NCI-H524 (cell line): ENCODE measurements around the gene EDA.
"Not testable (repeated sequence)": the region's sequence is repeated elsewhere in the genome, so short reads cannot be mapped to it uniquely, and the experiment has no call there.

ENCODE experiments used
- DNase-seq, 2 experiments: peaks; one replicate each; lab custom pipeline; 2025; lab: John Stamatoyannopoulos, UW

The EDA gene

DNA sequence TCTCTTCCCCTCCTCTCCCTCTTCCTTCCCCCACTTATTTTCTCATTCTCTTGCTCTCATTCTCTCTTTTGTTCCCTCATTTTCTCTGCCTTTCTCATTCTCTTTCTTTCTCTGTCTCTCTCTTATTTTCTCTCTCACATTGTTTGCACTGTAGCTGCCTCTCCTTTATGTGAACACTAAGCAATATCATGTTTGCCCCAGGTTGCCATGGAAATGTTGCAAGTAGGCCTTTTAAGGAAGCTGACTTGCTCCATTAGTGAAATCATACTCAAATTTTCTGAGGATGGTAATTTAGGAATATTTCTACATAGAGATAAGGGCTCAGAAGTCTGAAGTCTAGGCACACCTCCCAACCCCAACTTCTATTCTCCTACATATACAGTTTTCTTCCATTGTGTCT is 130.1 kb downstream of the EDA start:
- no peak for DNase-seq

GRCh38 chrX:69748055-69748454 is 132.1 kb downstream of the EDA start:
- no peak for DNase-seq

GRCh38 chrX:69759921-69760625 is 144.2 kb downstream of the EDA start:
- no peak for DNase-seq

DNA sequence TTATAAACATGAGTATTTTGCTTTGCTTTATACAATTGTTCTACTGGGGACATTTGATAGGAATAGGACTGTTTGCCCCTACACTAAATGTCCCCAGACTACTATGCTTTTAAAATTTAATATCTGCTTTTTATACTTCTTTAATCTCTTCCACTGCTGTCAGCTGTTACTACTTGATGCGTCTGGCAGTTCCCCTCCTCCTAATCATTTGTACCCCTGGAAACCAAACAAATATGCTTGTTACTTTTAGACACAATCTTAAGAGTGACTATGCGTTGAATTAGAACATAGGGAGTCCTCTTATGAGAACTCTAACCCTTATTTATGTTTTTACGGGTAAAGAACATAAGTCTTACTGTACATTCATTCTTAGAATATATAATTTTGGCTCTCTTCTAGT is 145.7 kb downstream of the EDA start:
- DNase-seq = no peak

- DNase-seq = no peak
Measured at GRCh38 chrX:69762340-69762739, 146.4 kb downstream of the EDA start.

GRCh38 chrX:69793260-69793935 is 177.5 kb downstream of the EDA start:
- no peak for DNase-seq

DNA sequence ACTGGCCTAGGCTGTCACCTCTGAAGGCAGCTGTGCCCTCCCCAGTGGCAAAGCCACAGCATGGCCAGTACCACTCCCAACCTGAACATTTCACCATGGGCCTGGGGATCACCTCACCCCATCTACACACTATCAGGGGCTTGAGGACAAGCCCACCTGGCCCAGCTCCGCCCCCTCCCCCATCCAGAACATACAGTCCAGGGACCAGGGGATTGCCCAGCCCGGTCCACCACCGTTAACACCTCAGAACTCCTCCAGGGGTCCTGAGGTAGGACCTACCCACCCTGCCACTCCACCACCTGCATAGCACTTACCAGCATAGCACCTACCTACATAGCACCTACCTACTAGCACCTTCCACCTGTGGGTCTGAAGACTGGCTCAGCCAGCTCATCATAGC is 179.8 kb downstream of the EDA start:
- DNase-seq = no peak

DNA sequence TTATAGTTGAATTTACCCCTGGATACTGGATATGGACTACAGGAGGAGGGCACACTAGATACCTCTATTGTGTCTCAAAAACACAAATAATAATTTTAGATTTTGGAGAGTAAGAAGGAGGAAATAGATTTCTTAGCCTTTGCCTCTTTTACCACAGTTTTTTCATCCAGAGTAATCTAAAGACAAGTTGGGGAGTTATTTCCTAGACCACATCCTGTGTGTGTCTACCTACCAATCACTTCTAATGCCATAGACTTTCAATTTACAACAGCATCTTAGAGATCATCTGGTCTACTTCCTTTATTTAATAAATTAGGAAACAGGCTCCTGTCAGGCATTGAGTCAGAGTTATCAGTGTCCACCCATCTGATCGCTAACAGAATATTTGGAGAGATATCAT is 191.5 kb downstream of the EDA start:
- DNase-seq = no peak

DNA sequence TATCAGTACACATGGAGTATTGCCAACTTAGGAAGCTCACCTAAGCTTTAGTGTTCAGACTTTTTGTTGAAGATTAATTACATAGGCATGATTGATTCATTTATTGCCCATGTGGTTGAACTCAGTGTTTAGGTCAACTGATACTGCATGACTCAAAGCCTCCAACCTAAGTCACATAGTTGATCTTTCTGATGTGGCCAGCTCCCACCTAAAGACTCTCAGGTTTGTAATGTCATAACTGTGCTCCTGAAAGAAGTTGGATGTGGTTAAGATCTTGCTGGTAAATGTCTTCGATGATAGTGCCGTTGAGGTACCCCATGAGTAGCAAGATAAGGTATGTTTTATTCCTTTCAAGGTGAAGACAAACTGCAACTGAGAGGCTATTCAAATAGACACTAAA is 192.5 kb downstream of the EDA start:
- DNase-seq = no peak

DNA sequence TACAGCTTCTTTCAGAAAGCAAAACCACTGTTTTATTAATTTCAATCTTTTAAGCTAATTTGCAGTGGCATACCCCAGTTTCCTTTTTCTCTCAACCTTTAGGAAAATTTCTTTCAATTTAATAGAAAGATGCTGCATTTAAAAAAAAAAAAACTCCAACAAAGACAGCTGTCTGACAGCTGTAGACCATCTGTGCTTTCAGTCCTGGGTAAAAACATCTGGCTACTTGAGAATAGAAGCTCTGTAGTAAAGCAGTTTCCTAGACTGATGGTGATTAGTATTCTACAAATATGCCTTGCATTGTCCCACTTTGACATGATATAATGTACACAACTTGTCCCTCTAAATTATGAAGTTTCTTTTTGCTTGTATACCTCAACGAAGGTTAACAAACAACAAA is 197.8 kb downstream of the EDA start:
- DNase-seq = peak; percentile 28 to 69

DNA sequence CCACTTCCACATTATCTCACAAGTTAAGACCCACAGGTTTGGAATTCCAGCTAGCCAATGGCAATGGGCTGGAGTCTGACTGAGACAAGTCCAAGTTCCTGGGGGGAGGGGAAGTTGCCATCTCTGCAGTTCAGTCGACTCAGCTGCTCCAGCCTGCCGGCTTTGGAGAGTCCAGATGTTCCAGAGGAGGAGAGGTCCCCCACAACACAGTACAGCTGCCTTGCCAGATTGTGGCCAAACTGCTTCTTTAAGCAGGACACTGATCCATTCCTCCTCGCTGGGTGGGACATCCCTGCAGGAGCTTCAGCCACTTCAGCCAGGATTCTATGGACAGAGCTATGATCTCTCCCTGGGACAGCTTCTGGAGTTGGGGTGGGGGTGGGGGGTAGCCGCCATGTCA is 199.2 kb downstream of the EDA start:
- DNase-seq = peak; percentile 92 to 96

DNA sequence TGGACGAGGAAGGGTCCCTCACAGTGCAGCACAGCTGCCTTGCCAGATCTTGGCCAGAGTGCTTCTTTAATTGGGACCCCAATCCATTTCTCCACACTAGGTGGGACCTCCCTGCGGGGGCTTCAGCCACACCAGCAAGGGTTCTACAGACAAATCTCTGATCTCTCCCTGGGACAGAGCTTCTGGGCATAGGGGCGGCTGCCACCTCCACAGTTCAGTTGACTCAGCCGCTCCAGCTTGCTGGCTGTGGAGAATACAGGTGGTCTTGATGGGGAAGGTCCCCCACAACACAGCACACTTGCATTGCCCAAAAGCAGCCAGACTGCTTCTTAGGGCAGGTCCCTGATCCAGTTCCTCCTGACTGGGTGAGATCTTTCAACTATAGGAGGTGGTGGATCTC is 199.6 kb downstream of the EDA start:
- DNase-seq = no peak

- DNase-seq = no peak
Measured at GRCh38 chrX:69844636-69845035, 228.7 kb downstream of the EDA start.

- DNase-seq = not testable (repeated sequence)
Measured at GRCh38 chrX:69859999-69860398, 244.1 kb downstream of the EDA start.

DNA sequence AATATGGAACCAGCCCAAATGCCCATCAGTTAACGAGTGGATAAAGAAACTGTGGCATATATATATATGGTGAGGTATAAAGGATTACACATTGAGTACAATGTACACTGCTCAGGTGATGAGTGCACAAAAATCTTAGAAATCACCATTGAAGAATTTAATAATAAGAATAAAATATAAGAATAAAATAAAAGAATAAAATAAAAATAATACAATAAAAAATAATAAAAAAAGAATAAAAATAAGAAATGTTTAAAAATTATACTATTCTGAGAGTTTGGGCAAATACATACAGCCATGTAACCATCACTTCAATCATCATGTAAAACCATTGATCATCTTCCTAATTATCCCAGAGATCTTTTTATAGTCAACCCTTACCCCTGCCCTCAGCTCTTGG is 260.3 kb downstream of the EDA start:
- no peak for DNase-seq

DNA sequence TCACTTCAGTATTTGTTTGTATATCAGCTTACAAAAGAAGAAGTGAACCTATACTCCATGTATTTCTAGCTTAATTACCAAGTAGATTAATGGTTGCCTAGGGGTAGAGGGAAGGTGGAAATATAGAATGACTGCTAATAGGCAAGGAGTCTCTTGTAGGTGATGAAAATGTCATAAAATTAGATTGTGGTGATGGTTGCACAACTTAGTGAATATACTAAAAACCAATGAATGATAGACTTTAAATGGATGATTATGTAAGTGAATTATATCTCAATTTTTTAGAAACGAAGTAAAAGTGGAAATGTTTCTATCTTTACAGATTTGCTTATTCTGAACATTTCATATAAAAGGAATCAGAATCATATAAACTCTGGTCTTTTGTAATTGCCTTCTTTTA is 268.3 kb downstream of the EDA start:
- DNase-seq = no peak

DNA sequence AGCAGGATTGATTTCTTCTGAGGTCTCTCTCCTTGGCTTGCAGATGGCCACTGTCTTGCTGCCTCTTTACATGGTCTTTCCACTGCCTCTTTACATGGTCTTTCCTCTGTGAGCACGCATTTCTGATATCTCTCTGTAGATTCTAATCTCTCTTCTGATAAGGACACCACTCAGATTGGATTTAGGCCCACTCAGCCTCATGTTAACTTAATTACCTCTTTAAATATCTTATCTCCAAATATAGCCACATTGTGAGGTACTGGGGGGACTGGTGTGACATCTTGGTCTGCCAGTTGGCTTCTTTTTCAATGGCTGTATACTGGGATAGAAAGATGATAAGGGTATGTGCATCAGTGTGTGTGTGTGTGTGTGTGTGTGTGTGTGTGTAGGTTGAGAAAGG is 280.1 kb downstream of the EDA start:
- DNase-seq = peak; percentile 29 to 67

DNA sequence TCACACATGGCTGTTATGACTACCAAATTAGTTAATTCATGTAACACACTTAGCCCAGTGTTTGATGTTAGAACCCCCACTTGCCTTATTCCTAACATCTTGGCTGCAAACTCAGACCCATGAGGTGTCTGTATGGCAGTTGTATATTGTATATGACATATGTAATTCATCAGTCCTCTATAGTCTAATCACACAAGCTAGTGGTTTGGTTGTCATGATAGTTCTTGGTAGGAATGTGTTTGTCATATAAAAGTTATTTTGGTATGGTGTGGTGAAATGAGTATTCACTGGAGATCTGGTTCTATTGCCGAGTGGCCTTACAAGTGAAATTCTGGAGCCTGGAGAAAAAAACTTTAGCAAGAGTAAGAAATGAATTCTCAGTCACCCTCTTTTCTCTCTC is 284.6 kb downstream of the EDA start:
- no peak for DNase-seq

DNA sequence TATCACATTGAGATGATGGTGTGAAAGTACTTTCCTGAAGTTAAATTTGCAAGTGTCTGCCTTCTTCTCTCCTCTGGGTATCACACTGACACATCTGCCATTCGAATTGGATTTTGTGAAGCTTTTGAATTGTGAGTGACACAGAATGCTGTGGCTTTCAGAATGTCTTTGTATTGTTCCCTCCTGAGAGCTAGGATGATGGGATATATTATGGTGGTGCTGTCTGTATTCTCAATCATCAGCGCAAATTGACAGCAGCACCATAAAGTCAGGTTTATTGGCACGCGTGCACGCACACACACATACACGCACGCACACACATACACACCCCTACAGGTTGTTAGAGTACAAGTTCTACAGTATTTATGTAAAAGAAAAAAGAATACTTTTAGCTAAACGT is 290.5 kb downstream of the EDA start:
- no peak for DNase-seq

DNA sequence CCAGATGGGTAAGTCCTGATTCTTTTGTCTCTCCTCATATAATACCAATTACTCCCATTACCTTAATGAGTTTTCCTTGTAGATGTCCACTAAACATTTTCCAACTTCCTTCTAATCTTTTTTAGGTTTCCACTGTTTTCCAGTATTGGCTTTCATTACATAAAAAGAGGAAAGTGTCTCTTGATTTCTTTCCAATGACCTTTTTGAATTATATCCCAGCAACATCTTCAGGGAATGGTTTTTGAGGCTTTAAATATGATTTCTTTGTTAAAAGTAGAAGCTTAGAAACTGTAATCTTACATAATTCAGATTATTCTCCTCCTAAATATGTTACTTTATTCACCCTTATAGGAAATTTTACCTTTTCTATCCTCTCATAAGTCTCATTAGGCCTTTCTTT is 298.9 kb downstream of the EDA start:
- no peak for DNase-seq

DNA sequence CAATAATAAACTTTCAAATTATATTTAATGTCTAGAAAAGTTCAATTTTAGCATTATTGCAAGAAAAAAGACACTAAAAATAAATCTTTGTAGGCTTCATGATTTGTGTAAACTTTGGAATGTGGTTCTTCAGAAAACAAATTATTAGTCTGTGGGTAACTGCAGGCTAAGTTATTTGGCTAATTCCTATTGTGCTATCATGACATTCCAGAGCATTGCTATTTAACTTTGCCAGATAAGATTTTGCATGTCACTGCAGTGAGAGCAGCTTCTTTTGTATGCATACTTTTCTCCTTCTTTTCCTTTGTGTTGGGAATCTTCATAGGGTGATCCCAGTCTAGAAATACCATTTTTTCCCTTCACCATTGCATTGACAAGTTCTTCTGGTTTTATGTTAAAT is 303.8 kb downstream of the EDA start:
- DNase-seq = no peak

DNA sequence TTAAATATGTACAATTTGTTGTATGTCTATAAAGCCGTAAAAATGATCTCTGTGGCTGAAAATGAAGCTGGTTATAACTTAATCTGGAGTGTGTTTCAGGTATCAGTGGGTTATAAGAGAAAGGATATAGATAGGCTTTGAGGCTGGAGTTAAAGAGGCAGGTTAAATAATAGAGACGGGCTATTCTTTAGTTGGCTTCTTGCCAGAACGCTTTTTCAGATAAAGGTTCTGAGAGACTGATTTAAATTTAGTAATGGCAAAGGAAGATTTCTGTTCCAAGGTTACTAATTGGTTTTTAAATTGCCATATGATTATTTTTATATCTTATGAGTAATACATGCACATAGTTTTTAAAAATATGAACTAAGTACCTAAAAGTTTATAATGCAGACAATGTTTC is 316.4 kb downstream of the EDA start:
- DNase-seq = no peak

DNA sequence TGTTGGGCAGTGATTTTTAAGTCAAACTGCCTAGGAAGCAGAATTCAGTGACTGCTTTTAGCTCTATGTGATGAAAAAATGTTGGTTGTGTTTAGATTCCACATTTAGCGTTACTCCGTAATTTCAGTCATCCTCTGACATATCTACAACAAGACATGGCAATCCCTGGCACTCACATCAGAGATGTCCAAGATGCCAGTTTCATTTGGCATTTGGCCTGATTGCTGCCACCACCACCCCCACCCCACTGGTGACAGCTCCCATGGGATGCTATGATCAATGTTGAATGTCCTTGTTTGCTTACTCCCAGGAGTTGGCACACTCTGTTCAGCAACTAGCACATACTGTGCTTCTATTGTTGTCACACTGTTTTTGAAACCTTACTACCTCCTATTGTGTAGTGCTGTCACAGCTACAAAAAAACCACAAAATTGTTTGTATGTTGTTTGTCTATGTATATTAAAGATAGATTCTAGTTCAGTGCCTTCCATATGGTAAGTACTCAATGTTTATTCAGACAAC is 332.4 kb downstream of the EDA start:
- no peak for DNase-seq

DNA sequence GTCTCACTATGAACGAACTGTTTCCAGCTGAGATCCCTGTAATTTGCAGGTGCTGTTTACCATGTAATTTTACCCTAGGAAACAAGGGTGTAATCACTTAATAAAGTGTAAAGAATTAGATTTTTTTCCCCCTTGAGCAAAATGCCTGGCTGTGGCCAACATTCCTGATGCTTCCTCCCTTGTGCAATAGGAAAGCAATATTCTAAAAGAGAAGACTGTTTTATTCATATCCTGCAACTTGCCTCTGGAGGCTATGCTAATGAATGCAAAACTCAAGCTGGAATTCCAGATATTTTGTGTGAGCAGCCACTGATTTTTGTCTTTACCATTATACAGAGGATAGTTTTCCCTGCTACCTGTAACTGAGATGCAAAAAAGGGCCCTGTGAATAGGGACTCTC is 335.8 kb downstream of the EDA start:
- no peak for DNase-seq
